Measurements from ENCODE around the gene FGG.

Gene FGG

DNA sequence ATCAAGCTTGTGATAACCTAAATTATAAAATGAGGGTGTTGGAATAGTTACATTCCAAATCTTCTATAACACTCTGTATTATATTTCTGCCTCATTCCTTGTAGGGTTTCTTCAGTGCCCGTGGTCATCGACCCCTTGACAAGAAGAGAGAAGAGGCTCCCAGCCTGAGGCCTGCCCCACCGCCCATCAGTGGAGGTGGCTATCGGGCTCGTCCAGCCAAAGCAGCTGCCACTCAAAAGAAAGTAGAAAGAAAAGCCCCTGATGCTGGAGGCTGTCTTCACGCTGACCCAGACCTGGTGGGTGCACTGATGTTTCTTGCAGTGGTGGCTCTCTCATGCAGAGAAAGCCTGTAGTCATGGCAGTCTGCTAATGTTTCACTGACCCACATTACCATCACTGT lies 46.8 kb downstream of the FGG start:
- no peaks in the 10 kb centered on the region for H3K79me2 ChIP-seq (ENCODE audit: insufficient read depth, low read length)
- H3K4me3 ChIP-seq (ENCODE audit: insufficient read depth, low read length, poor library complexity, severe bottlenecking) = no peak overlapping the region
- TF ChIP-seq, protein P1, sequence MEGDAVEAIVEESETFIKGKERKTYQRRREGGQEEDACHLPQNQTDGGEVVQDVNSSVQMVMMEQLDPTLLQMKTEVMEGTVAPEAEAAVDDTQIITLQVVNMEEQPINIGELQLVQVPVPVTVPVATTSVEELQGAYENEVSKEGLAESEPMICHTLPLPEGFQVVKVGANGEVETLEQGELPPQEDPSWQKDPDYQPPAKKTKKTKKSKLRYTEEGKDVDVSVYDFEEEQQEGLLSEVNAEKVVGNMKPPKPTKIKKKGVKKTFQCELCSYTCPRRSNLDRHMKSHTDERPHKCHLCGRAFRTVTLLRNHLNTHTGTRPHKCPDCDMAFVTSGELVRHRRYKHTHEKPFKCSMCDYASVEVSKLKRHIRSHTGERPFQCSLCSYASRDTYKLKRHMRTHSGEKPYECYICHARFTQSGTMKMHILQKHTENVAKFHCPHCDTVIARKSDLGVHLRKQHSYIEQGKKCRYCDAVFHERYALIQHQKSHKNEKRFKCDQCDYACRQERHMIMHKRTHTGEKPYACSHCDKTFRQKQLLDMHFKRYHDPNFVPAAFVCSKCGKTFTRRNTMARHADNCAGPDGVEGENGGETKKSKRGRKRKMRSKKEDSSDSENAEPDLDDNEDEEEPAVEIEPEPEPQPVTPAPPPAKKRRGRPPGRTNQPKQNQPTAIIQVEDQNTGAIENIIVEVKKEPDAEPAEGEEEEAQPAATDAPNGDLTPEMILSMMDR (IDR thresholded peaks at IDR 0.05; ENCODE audit: insufficient read depth, low read length, poor library complexity, severe bottlenecking) = no peak
- TF ChIP-seq EZH2phosphoT487 (conservative IDR thresholded peaks at IDR 0.05; ENCODE audit: low read length) = no peak
- no peak overlapping the region for H2AFZ ChIP-seq (ENCODE audit: low read depth, low read length, severe bottlenecking)
- no peaks in the 10 kb centered on the region for H3K9me2 ChIP-seq (replicated peaks; ENCODE audit: insufficient read depth, low read length)
- H3K36me3 ChIP-seq (ENCODE audit: low read length) = no peaks in the 10 kb centered on the region
- no peaks in the 10 kb centered on the region for H4K20me1 ChIP-seq (ENCODE audit: low read depth, low read length)
- no peaks in the 10 kb centered on the region for H3K27me3 ChIP-seq (ENCODE audit: low read length)
- no peak overlapping the region for H3K27ac ChIP-seq (ENCODE audit: low read depth, low read length)
- H3K9me3 ChIP-seq (ENCODE audit: insufficient read depth, low read length) = no peaks in the 10 kb centered on the region
- H3F3A ChIP-seq (ENCODE audit: insufficient read depth) = no peaks in the 10 kb centered on the region
- no peak overlapping the region for H3K9ac ChIP-seq (ENCODE audit: low read length)
- no peak overlapping the region for H3K4me2 ChIP-seq (ENCODE audit: low read depth, low read length, poor library complexity, severe bottlenecking)

DNA sequence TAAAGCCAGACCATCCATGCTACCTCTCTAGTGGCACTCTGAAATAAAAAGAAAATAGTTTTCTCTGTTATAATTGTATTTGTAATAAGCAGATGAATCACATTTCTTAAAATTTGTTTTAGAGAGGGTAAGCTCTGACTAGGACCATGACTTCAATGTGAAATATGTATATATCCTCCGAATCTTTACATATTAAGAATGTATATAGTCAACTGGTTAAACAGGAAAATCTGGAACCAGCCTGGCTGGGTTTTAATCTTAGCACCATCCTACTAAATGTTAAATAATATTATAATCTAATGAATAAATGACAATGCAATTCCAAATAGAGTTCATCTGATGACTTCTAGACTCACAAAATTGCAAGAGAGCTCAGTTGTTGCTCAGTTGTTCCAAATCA lies 48.1 kb downstream of the FGG start:
- no peaks in the 10 kb centered on the region for H4K20me1 ChIP-seq (ENCODE audit: low read depth, low read length)
- H3F3A ChIP-seq (ENCODE audit: insufficient read depth) = no peaks in the 10 kb centered on the region
- H3K9ac ChIP-seq (ENCODE audit: low read length) = no peak overlapping the region
- H3K36me3 ChIP-seq (ENCODE audit: low read length) = no peaks in the 10 kb centered on the region
- H3K4me2 ChIP-seq (ENCODE audit: low read depth, low read length, poor library complexity, severe bottlenecking) = no peak overlapping the region
- TF ChIP-seq EZH2phosphoT487 (conservative IDR thresholded peaks at IDR 0.05; ENCODE audit: low read length) = no peak
- TF ChIP-seq, protein P1 (IDR thresholded peaks at IDR 0.05; ENCODE audit: insufficient read depth, low read length, poor library complexity, severe bottlenecking) = no peak
- H3K79me2 ChIP-seq (ENCODE audit: insufficient read depth, low read length) = no peaks in the 10 kb centered on the region
- H3K9me3 ChIP-seq (ENCODE audit: insufficient read depth, low read length) = no peaks in the 10 kb centered on the region
- H2AFZ ChIP-seq (ENCODE audit: low read depth, low read length, severe bottlenecking) = no peak overlapping the region
- no peak overlapping the region for H3K4me3 ChIP-seq (ENCODE audit: insufficient read depth, low read length, poor library complexity, severe bottlenecking)
- H3K27ac ChIP-seq (ENCODE audit: low read depth, low read length) = no peak overlapping the region
- H3K9me2 ChIP-seq (replicated peaks; ENCODE audit: insufficient read depth, low read length) = no peaks in the 10 kb centered on the region
- H3K27me3 ChIP-seq (ENCODE audit: low read length) = no peaks in the 10 kb centered on the region

DNA sequence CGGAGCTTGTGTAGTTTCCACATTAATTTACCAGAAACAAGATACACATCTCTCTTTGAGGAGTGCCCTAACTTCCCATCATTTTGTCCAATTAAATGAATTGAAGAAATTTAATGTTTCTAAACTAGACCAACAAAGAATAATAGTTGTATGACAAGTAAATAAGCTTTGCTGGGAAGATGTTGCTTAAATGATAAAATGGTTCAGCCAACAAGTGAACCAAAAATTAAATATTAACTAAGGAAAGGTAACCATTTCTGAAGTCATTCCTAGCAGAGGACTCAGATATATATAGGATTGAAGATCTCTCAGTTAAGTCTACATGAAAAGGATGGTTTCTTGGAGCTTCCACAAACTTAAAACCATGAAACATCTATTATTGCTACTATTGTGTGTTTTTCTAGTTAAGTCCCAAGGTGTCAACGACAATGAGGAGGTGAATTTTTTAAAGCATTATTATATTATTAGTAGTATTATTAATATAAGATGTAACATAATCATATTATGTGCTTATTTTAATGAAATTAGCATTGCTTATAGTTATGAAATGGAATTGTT lies 49.7 kb downstream of the FGG start, which contains the start of gene FGB:
TSS of gene FGB (plus strand) at position 315 of the 558 bp plus-strand sequence. CDS start at position 323, 8 bp downstream.
- Histone ChIP-seq H3K27me3 (ENCODE audit: low read length) (no peaks in the 10 kb centered on the region), H3K9ac (ENCODE audit: low read length) (no peak within 1 kb of the TSS), H2AFZ (ENCODE audit: low read depth, low read length, severe bottlenecking) (no peak within 1 kb of the TSS), H4K20me1 (ENCODE audit: low read depth, low read length) (no peaks in the 10 kb centered on the region), H3K9me2 (replicated peaks; ENCODE audit: insufficient read depth, low read length) (no peaks in the 10 kb centered on the region), H3K79me2 (ENCODE audit: insufficient read depth, low read length) (no peaks in the 10 kb centered on the region), H3K36me3 (ENCODE audit: low read length) (no peaks in the 10 kb centered on the region), H3F3A (ENCODE audit: insufficient read depth) (no peaks in the 10 kb centered on the region), H3K4me2 (ENCODE audit: low read depth, low read length, poor library complexity, severe bottlenecking) (no peak within 1 kb of the TSS), H3K4me3 (ENCODE audit: insufficient read depth, low read length, poor library complexity, severe bottlenecking) (no peak within 1 kb of the TSS), H3K9me3 (ENCODE audit: insufficient read depth, low read length) (no peaks in the 10 kb centered on the region), H3K27ac (ENCODE audit: low read depth, low read length) (no peak within 1 kb of the TSS)
- no peak for TF ChIP-seq EZH2phosphoT487 (conservative IDR thresholded peaks at IDR 0.05; ENCODE audit: low read length)
- TF ChIP-seq, protein P1 (IDR thresholded peaks at IDR 0.05; ENCODE audit: insufficient read depth, low read length, poor library complexity, severe bottlenecking) = no peak

Data from SU-DHL-6 (cell line).